PFSK-1 (cell line): ENCODE results near the gene DNAJB11.

Experiments
- FOXP2 ChIP-seq: optimal IDR thresholded peaks from 2 replicates; pipeline ENCODE3; 2011; ENCODE audit warnings: borderline replicate concordance, control low read depth, inconsistent platforms; ENCODE audit not compliant: insufficient read depth; ENCODE audit errors: extremely low read length, extremely low read depth
- POLR2AphosphoS5 ChIP-seq: IDR thresholded peaks from 2 replicates; pipeline ENCODE4 v1.6.1; 2012; ENCODE audit warnings: low read depth, mild to moderate bottlenecking, control low read depth, low read length, moderate library complexity
- SIN3A ChIP-seq: IDR thresholded peaks from 2 replicates; pipeline ENCODE4 v1.6.1; 2012; ENCODE audit warnings: mild to moderate bottlenecking, low read length, moderate library complexity, borderline replicate concordance; ENCODE audit not compliant: insufficient read depth
- TAF1 ChIP-seq: IDR thresholded peaks from 2 replicates; pipeline ENCODE4 v1.6.1; 2012; ENCODE audit warnings: low read length, control low read depth, borderline replicate concordance; ENCODE audit not compliant: insufficient read depth
- TF ChIP-seq, protein P1 (sequence below), 2 experiments: IDR thresholded peaks; 2 replicates each; pipeline versions ENCODE4 v1.6.1 to v1.8.0; 2011 to 2012; ENCODE audit warnings: low read depth in 2 of 2, low read length in 2 of 2, control low read depth in 1 of 2, inconsistent platforms in 1 of 2, mild to moderate bottlenecking in 1 of 2, moderate library complexity in 1 of 2; ENCODE audit not compliant: insufficient read depth in 1 of 2

Gene DNAJB11

DNA sequence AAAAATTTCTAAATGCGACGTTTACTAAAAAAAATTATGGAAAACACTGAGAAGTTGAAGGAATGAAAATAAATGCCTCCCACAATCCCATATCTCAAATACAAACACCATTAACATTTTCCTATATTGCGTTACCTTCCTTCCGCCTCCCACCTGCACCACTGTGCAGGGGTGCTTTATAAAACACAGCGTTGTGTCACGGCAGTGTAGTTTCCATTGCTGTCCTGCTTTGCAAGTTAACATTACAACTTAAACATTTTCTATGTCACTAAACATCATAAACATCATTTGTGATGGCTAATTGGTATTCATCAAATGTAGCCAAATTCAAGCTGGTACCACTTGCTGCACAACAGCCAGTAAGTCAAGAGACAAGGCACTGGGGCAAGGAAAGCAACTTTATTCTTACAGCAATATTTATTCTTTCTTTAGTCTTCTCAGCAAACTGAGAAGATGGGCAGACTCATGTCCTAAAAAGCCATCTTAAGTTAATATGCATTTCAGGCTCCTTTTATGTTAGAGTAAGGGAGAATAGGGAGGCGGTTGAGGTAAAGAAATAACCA lies 57.4 kb downstream of the DNAJB11 start:
- TF ChIP-seq SIN3A (no peak), FOXP2 (no peak), POLR2AphosphoS5 (no peak), TAF1 (no peak)
- TF ChIP-seq, protein P1, sequence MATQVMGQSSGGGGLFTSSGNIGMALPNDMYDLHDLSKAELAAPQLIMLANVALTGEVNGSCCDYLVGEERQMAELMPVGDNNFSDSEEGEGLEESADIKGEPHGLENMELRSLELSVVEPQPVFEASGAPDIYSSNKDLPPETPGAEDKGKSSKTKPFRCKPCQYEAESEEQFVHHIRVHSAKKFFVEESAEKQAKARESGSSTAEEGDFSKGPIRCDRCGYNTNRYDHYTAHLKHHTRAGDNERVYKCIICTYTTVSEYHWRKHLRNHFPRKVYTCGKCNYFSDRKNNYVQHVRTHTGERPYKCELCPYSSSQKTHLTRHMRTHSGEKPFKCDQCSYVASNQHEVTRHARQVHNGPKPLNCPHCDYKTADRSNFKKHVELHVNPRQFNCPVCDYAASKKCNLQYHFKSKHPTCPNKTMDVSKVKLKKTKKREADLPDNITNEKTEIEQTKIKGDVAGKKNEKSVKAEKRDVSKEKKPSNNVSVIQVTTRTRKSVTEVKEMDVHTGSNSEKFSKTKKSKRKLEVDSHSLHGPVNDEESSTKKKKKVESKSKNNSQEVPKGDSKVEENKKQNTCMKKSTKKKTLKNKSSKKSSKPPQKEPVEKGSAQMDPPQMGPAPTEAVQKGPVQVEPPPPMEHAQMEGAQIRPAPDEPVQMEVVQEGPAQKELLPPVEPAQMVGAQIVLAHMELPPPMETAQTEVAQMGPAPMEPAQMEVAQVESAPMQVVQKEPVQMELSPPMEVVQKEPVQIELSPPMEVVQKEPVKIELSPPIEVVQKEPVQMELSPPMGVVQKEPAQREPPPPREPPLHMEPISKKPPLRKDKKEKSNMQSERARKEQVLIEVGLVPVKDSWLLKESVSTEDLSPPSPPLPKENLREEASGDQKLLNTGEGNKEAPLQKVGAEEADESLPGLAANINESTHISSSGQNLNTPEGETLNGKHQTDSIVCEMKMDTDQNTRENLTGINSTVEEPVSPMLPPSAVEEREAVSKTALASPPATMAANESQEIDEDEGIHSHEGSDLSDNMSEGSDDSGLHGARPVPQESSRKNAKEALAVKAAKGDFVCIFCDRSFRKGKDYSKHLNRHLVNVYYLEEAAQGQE (IDR thresholded peaks at IDR 0.05; ENCODE audit: insufficient read depth in 1 of 2, low read depth in 2 of 2, low read length in 2 of 2), result no peak

DNA sequence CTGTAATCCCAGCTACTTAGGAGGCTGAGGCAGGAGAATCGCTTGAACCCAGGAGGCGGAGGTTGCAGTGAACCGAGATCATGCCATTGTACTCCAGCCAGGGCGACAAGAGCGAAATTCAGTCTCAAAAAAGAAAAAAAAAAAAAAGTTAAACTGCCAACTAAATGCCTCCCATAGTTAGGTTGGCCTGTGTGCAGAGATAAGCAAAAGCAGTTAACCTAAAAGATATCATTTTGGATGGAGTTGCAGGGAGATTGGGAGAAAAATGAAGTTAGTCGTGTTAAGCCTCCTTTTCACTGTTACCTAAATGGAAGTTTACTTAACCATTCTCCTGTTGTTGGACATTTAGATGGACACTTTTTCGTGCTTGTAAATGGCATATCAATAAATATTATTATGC lies 58.2 kb downstream of the DNAJB11 start:
- TF ChIP-seq TAF1 (no peak), FOXP2 (no peak), POLR2AphosphoS5 (no peak), SIN3A (no peak)
- TF ChIP-seq, protein P1 (IDR thresholded peaks at IDR 0.05; ENCODE audit: insufficient read depth in 1 of 2, low read depth in 2 of 2, low read length in 2 of 2), result no peak

DNA sequence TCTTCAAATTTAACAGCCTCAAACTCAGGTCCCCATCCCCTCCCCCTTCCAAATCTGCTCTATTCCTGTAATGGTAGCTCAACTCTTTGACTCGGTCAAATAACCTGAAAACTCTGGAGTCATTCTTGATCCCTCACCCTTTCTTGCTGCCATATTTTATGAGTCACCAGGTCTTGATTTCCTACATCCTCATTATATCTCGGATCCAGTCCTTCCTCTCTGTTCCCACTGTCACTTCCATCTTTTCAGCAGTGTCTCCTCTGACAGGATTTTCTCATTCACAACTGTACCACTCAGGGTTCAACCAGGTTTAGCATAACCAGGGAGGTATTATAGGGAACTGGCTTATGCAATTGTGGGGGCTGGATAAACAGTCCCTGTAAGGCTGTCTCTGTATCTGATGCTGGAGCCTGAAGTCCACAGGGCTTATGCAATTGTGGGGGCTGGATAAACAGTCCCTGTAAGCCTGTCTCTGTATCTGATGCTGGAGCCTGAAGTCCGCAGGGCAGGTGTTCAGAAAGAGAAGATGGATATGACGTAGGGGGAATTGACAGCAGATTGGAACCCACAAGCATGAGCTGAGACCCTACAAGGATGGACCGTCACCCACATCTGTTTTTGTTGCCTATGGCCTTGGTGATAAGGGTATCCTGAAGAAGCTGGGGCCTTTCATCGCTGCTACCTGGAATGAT lies 60.6 kb downstream of the DNAJB11 start:
- TF ChIP-seq POLR2AphosphoS5 (no peak), SIN3A (no peak)

DNA sequence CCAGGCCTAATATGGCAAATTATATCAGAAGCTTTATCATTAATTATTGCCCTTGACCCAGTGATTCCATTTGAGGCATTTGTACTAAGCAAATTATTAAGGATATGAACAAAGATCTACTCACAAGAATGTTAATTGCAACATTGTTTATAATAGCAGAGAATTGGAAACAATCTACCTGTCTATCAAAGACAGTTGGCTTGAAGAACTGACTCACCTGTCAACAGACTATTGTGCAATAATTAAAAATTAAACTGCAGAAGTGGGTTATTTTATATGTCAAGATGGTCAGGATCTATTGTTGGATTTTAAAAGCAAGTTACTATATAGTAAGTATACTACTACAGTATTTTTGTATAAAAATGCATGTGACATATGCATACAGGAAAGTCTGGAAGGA lies 63.0 kb downstream of the DNAJB11 start:
- TF ChIP-seq FOXP2 (no peak), POLR2AphosphoS5 (no peak), SIN3A (no peak), TAF1 (no peak)
- TF ChIP-seq, protein P1 (IDR thresholded peaks at IDR 0.05; ENCODE audit: insufficient read depth in 1 of 2, low read depth in 2 of 2, low read length in 2 of 2), result no peak
